OCI-LY7 (cell line): ENCODE results near the gene TMEM61. TPM values are rescaled to one million over a fixed set of nuclear protein-coding genes. Genes with fewer than 3 reads are reported as not detected.
"Not testable (repeated sequence)": the region's sequence is repeated elsewhere in the genome, so short reads cannot be mapped to it uniquely, and the experiment has no call there.

Source experiments
- BruUV-seq: library from RNA; stranded (reverse); fragments of 400-500 nt; replicated peaks from 2 replicates; lab custom pipeline; 2021; lab: Mats Ljungman, UMichigan
- CTCF ChIA-PET: fragments of 300-600 bp; sonication (Branson Sonifier 250); formaldehyde crosslinking; loops from one replicate; lab custom pipeline; 2022; ENCODE audit warnings: antibody characterized with exemption; ENCODE audit not compliant: unreplicated experiment; lab: Charles Lee
- POLR2A ChIA-PET: fragments of 300-600 bp; sonication (Branson Sonifier 250); formaldehyde crosslinking; loops from one replicate; lab custom pipeline; 2022; ENCODE audit warnings: antibody characterized with exemption; lab: Charles Lee
- DNase-seq: peaks from one replicate; pipeline ENCODE4 v3.0.0-alpha.2; 2015; ENCODE audit warnings: low spot score
- H2AFZ ChIP-seq: fragments of 200-600 bp; sonication (generic), shearing (Covaris generic); 2 replicates; pipeline ENCODE4 v1.6.1; 2014; ENCODE audit warnings: mild to moderate bottlenecking, antibody characterized with exemption, low read length, moderate library complexity
- H3K27ac ChIP-seq: fragments of 200-600 bp; sonication (generic); 2 replicates; pipeline ENCODE4 v1.5.1; 2014; ENCODE audit warnings: mixed run types, low read depth, mild to moderate bottlenecking, moderate library complexity, low read length, inconsistent platforms; ENCODE audit not compliant: poor library complexity, severe bottlenecking
- H3K36me3 ChIP-seq: fragments of 200-600 bp; sonication (generic); 2 replicates; pipeline ENCODE4 v1.6.1; 2014; ENCODE audit warnings: mild to moderate bottlenecking, antibody characterized with exemption, low read length, moderate library complexity, mixed read lengths; ENCODE audit not compliant: insufficient read depth
- H3K4me1 ChIP-seq: fragments of 200-600 bp; sonication (generic); 2 replicates; pipeline ENCODE4 v1.5.1; 2014; ENCODE audit warnings: mild to moderate bottlenecking, low read length; ENCODE audit not compliant: insufficient read depth, poor library complexity, severe bottlenecking
- H3K4me2 ChIP-seq: fragments of 200-600 bp; sonication (generic); 2 replicates; pipeline ENCODE4 v1.6.1; 2014; ENCODE audit warnings: mild to moderate bottlenecking, low read length
- H3K4me3 ChIP-seq: fragments of 200-600 bp; sonication (generic); 2 replicates; pipeline ENCODE4 v1.5.1; 2014; ENCODE audit warnings: mild to moderate bottlenecking, low read depth, low read length; ENCODE audit not compliant: poor library complexity, severe bottlenecking
- H3K79me2 ChIP-seq: fragments of 200-600 bp; sonication (generic); 2 replicates; pipeline ENCODE4 v1.6.1; 2016; ENCODE audit warnings: low read depth, mild to moderate bottlenecking, low read length, moderate library complexity, mixed read lengths; ENCODE audit not compliant: insufficient read depth
- H3K9me2 ChIP-seq: fragments of 200-600 bp; sonication (generic); 2 replicates; pipeline ENCODE4 v1.6.1; 2016; ENCODE audit warnings: mild to moderate bottlenecking, low read length, mixed read lengths; ENCODE audit not compliant: insufficient read depth
- H3K9me3 ChIP-seq: fragments of 200-600 bp; sonication (generic); 2 replicates; pipeline ENCODE4 v1.6.1; 2014; ENCODE audit warnings: mild to moderate bottlenecking, mixed run types, low read length, mixed read lengths
- H4K20me1 ChIP-seq: fragments of 200-600 bp; sonication (generic); 2 replicates; pipeline ENCODE4 v1.6.1; 2014; ENCODE audit warnings: mild to moderate bottlenecking, antibody characterized with exemption, low read length, moderate library complexity, mixed read lengths; ENCODE audit not compliant: insufficient read depth
- CTCF ChIP-seq: fragments of 200-600 bp; sonication (generic); conservative IDR thresholded peaks from 2 replicates; pipeline ENCODE4 v1.5.1; 2014; ENCODE audit warnings: mild to moderate bottlenecking, antibody characterized with exemption, low read length, moderate library complexity, mixed read lengths
- EZH2phosphoT487 ChIP-seq: fragments of 200-600 bp; sonication (generic); IDR thresholded peaks from 2 replicates; pipeline ENCODE4 v1.6.1; 2018; ENCODE audit warnings: low read depth, borderline replicate concordance, mild to moderate bottlenecking, mixed run types, antibody characterized with exemption, low read length, moderate library complexity, mixed read lengths
- intact Hi-C: fragments of 100-400 bp; cut with micrococcal nuclease; formaldehyde crosslinking; loops from one replicate; pipeline ENCODE4 v1.10.0; 2022; ENCODE audit not compliant: unreplicated experiment
- total RNA-seq, 2 experiments: library from RNA; depleted of rRNA in 1 of 2; stranded (reverse); fragments of >200 nt in 1 of 2; shearing (Covaris generic) in 1 of 2; gene quantifications; 2 replicates each; pipeline ENCODE4 v1.2.3, GENCODE V29; 2014 to 2022

The TMEM61 gene
- total RNA-seq, 2 experiments from 2014 or later = not detected

GRCh38 chr1:54956726-54957125, 23.7 kb upstream of the TMEM61 start:
- no peak overlapping the region for H3K4me3 ChIP-seq
- H3K27ac ChIP-seq = no peak overlapping the region
- no TSS peak for BruUV-seq
- POLR2A ChIA-PET = no interaction called here
- no peak for DNase-seq
- no peak overlapping the region for H2AFZ ChIP-seq
- no peaks in the 10 kb centered on the region for H4K20me1 ChIP-seq
- H3K36me3 ChIP-seq = no peaks in the 10 kb centered on the region
- H3K4me2 ChIP-seq = no peak overlapping the region
- H3K79me2 ChIP-seq = no peaks in the 10 kb centered on the region
- TF ChIP-seq CTCF = no peak
- TF ChIP-seq EZH2phosphoT487 = no peak
- H3K9me2 ChIP-seq = no peaks in the 10 kb centered on the region
- intact Hi-C loops = no loop called here
- H3K4me1 ChIP-seq = no peaks in the 10 kb centered on the region
- H3K9me3 ChIP-seq = peaks cover 13% of the 10 kb centered on the region; the same call in 1 of the 2 replicates
- CTCF ChIA-PET = interaction anchor here (1.1 kb wide), 1 partner anchor 12 kb away, joined by 3 read pairs; no protein-coding TSS in a partner anchor

GRCh38 chr1:54959241-54959640, 21.2 kb upstream of the TMEM61 start:
- H3K36me3 ChIP-seq = no peaks in the 10 kb centered on the region
- H3K9me2 ChIP-seq = no peaks in the 10 kb centered on the region
- H3K4me3 ChIP-seq = no peak overlapping the region
- peaks cover 13% of the 10 kb centered on the region; the same call in 1 of the 2 replicates for H3K9me3 ChIP-seq
- no peak for DNase-seq
- no peak overlapping the region for H3K4me2 ChIP-seq
- H3K79me2 ChIP-seq = no peaks in the 10 kb centered on the region
- no peak for TF ChIP-seq CTCF
- no peak for TF ChIP-seq EZH2phosphoT487
- H2AFZ ChIP-seq = no peak overlapping the region
- no peaks in the 10 kb centered on the region for H3K4me1 ChIP-seq
- POLR2A ChIA-PET = no interaction called here
- intact Hi-C loops = no loop called here
- no peaks in the 10 kb centered on the region for H4K20me1 ChIP-seq
- no peak overlapping the region for H3K27ac ChIP-seq
- BruUV-seq = no TSS peak
- CTCF ChIA-PET = no interaction called here

GRCh38 chr1:54962612-54963395, 17.6 kb upstream of the TMEM61 start:
- DNase-seq = no peak
- intact Hi-C loops = no loop called here
- no peaks in the 10 kb centered on the region for H3K9me2 ChIP-seq
- no TSS peak for BruUV-seq
- H3K9me3 ChIP-seq = peaks cover 13% of the 10 kb centered on the region; the same call in 1 of the 2 replicates
- ChIA-PET POLR2A (interaction anchor here (1.7 kb wide), 1 partner anchor 18 kb away, joined by 3 read pairs; no protein-coding TSS in a partner anchor), CTCF (no interaction called here)
- no peaks in the 10 kb centered on the region for H3K36me3 ChIP-seq
- H3K4me1 ChIP-seq = peaks cover 11% of the 10 kb centered on the region
- H4K20me1 ChIP-seq = no peaks in the 10 kb centered on the region
- TF ChIP-seq CTCF = no peak
- TF ChIP-seq EZH2phosphoT487 = no peak
- H3K4me3 ChIP-seq = no peak overlapping the region
- no peak overlapping the region for H3K4me2 ChIP-seq
- H2AFZ ChIP-seq = no peak overlapping the region
- no peaks in the 10 kb centered on the region for H3K79me2 ChIP-seq
- H3K27ac ChIP-seq = no peak overlapping the region

GRCh38 chr1:54963829-54964228, 16.6 kb upstream of the TMEM61 start:
- H3K36me3 ChIP-seq, H3K9me3 ChIP-seq, H3K9me2 ChIP-seq, DNase-seq, H3K27ac ChIP-seq, CTCF ChIA-PET, H2AFZ ChIP-seq, H4K20me1 ChIP-seq, BruUV-seq, H3K79me2 ChIP-seq, intact Hi-C loops, H3K4me3 ChIP-seq, H3K4me2 ChIP-seq: not testable (repeated sequence)
- POLR2A ChIA-PET = interaction anchor here (1.7 kb wide), 1 partner anchor 19 kb away, joined by 3 read pairs; no protein-coding TSS in a partner anchor
- H3K4me1 ChIP-seq = peaks cover 11% of the 10 kb centered on the region
